GM19238 (cell line): ENCODE data around the gene RBPJL.

Experiments
- DNase-seq: peaks from one replicate; pipeline ENCODE4 v3.0.0; 2011; ENCODE audit warnings: low spot score; ENCODE audit not compliant: insufficient read length

The RBPJL gene

GRCh38 chr20:45293041-45294002 is 13.3 kb upstream of the RBPJL start:
- DNase-seq: peak; percentile 80

- no peak for DNase-seq
These were observed 12.7 kb upstream of the RBPJL start for GRCh38 chr20:45294003-45294368.

GRCh38 chr20:45294659-45295058 is 12.0 kb upstream of the RBPJL start:
- DNase-seq: no peak

DNA sequence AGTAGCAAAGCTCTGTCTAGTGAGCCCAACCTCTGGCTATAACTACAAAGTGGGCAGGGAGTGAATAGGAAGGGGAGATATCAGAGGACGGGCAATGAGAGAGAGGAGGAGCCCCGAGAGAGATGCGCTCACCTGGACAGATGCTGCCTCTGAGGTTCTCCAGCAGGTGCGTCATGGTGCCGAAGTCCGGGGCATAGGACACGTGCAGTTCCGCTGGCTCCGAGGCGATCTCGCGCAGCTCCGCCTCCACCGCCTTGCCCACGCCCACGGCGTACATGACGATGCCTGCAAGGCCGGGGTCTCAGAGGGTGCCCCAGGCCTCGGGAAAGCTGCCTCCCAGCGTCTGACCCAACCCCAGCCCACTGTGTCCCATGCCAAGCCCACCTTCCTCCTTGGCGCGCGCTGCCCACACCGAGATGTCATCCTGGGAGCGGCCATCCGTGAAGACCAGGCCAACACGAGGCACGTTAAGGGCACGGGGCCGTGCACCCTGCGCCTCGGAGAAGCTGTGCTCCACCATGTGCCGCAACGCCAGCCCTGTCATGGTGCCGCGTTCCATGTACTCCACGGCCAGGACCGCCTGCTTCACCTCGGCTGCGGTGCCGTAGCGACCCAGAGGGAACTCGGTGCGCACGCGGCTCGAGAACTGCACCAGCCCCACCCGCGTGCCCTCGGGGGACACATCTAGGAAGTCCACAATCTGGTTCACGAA is 8.7 kb upstream of the RBPJL start:
- no peak for DNase-seq

GRCh38 chr20:45299786-45300185 is 6.9 kb upstream of the RBPJL start:
- no peak for DNase-seq

- peak; percentile 57 for DNase-seq
These were observed 5.7 kb upstream of the RBPJL start for GRCh38 chr20:45300961-45301360.

DNA sequence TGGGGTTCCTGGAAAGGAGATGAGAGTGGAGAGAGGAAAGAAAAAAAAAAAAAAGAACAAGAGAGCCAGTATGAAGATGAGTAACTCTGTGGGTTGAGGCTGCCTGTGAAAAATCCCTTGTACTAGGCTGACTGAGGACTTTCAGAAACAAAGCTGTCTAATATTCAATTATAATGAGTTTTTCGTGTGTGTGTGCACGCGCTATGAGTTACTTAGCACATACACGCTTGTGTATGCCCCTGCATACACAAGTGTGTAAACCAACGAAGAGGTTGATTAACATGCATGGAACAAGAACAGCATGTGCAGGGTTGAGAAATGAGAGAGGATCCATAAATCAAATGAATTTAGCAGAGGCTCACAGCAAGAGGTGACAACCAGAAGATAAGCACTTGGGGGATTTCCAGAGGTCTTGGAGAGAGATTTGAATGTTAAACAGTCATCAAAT is 4.8 kb upstream of the RBPJL start:
- no peak for DNase-seq

DNA sequence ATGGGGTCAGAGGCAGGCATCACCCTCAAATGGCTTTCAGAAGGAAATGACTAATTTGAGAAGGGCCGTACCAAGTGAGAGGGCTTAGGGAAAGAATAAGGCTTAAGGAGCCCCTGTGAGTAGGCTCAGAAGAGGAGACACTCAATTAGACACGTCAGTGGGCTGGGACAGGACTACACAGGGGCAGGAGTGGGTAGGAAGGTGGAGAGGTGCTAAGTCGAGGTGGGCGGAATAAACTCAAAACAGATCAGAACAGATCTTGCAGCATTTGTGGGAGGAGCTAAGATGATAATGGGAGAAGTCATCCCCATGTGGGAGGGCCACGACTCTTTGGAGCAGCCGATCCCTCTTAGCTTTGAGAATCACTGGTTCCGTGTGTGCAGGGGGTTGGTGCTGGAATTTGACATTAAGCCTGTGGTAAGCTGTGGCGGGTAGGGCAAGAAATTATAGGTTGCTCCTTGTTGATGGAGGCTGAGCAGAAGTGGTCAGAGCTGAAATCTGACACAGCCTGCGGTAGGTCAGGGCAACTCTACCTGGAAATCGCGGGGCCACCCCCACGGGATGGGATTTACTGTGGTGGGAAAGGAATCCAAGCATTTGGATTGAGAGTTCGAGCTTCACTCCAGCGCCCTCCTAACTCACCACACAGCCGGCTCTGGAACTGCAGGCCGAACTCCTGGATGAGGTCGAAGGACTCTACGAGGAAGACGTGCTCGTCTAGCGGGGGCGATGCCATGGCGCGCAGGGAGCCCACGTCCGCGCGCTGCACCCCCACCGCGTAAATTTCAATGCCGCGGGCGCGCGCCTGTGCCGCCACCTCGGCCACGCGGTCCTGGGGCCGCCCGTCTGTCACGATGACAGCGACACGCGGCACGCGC is 2.8 kb upstream of the RBPJL start:
- DNase-seq: no peak

GRCh38 chr20:45304464-45304999 is 2.1 kb upstream of the RBPJL start:
- DNase-seq: no peak

DNA sequence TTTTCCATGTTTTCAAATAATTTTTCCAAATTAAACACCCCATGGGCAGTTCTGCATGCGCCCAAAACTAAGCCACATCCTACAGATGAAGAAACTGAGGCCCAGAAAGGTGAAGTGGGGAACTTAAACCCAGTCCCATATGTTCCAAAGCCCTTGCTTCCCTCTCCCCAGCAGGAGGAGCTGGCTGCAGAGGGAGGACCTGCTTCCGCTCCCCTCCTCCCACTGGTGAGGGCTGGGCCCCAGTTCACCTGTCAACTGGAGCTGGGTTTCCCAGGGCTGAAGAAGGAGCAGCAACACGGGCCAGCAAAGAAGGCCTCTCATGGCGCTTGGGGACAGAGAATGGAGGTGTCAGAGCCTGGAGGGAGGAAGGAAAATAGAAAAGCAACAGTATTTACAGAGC is 1.4 kb upstream of the RBPJL start:
- DNase-seq: no peak

GRCh38 chr20:45307076-45307640 is 518 bp downstream of the RBPJL start:
- no peak for DNase-seq

- no peak for DNase-seq
These were observed 1.6 kb downstream of the RBPJL start, which contains the start of gene MATN4 for GRCh38 chr20:45308117-45308778. TSS of gene MATN4 (minus strand) at chr20:45308299. CDS start at chr20:45305582, 2,717 bp downstream.

GRCh38 chr20:45309075-45309474 is 2.4 kb downstream of the RBPJL start:
- no peak for DNase-seq

DNA sequence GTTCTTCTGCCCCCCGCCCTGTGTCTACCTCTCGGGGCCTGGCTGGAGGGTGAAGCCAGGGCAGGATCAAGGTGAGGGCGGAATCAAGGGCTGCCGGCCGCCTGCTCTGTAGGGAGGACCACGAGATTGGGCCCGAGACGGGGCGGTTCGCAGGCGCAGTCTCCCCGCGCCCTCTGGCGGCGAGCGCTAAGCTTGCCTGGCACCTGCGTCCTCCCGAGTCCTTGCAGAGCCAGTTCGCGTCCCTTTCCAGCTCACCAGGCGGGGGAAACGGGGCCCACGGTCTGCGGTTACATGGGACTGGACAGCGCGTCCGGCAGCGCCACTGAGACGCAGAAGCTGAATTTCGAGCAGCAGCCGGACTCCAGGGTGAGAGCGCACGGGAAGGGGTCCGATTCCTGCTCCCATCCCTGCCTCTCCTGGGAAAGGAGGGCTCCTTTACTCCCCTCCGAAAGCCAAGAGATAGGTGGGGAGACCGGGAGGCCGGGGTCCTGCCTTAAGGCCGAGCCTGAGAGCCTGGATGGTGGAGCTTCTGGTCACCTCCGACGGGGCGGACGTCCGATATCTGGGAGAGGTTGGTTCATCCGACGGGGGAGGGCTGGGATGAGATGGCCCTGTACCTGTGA is 5.1 kb downstream of the RBPJL start:
- DNase-seq: peak; percentile 73

GRCh38 chr20:45312241-45312640 is 5.6 kb downstream of the RBPJL start:
- DNase-seq: no peak

GRCh38 chr20:45313065-45313695 is 6.5 kb downstream of the RBPJL start:
- DNase-seq: no peak

- no peak for DNase-seq
These were observed 7.3 kb downstream of the RBPJL start for GRCh38 chr20:45313943-45314342.

- no peak for DNase-seq
These were observed 9.0 kb downstream of the RBPJL start for GRCh38 chr20:45315672-45316071.
